Spleen (tissue), 7 donors: ENCODE measurements around the gene NCR3LG1.

Experiments
- POLR2A ChIP-seq, 3 donors: fragments of 450-650 bp; IDR thresholded peaks; one replicate each; pipeline ENCODE4 v1.5.1; 2017; ENCODE audit warnings: antibody characterized with exemption in 3 of 3, mild to moderate bottlenecking in 1 of 3
- POLR2AphosphoS5 ChIP-seq, 3 donors: sonication (generic); formaldehyde crosslinking; IDR thresholded peaks; one replicate each; pipeline ENCODE4 v1.5.1; 2017; ENCODE audit warnings: antibody characterized with exemption in 3 of 3
- TF ChIP-seq, protein P1 (sequence below), 11 experiments: fragments of 200-600 bp in 7 of 11; fragments of 450-650 bp in 4 of 11; sonication (generic) in 4 of 11; IDR thresholded peaks in 8 of 11; conservative IDR thresholded peaks in 3 of 11; 1 replicate in 7 of 11; 2 replicates in 4 of 11; pipeline versions ENCODE4 v1.4.0 to v1.8.0; 2016 to 2021; ENCODE audit warnings: antibody characterized with exemption in 11 of 11, inconsistent platforms in 4 of 11, mild to moderate bottlenecking in 1 of 11
- donor health status: DM: no; HTN: no; CAD: no; lungs with moderate emphysema.
- donor health status: DM: no; HTN: no; CAD: no.
- donor health status: DM: no; HTN: no; CAD: no.

GRCh38 chr11:17385492-17385891 is 33.9 kb downstream of the NCR3LG1 start:
- TF ChIP-seq, protein P1, sequence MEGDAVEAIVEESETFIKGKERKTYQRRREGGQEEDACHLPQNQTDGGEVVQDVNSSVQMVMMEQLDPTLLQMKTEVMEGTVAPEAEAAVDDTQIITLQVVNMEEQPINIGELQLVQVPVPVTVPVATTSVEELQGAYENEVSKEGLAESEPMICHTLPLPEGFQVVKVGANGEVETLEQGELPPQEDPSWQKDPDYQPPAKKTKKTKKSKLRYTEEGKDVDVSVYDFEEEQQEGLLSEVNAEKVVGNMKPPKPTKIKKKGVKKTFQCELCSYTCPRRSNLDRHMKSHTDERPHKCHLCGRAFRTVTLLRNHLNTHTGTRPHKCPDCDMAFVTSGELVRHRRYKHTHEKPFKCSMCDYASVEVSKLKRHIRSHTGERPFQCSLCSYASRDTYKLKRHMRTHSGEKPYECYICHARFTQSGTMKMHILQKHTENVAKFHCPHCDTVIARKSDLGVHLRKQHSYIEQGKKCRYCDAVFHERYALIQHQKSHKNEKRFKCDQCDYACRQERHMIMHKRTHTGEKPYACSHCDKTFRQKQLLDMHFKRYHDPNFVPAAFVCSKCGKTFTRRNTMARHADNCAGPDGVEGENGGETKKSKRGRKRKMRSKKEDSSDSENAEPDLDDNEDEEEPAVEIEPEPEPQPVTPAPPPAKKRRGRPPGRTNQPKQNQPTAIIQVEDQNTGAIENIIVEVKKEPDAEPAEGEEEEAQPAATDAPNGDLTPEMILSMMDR (IDR thresholded peaks at IDR 0.05 in 8 of 11, conservative IDR thresholded peaks at IDR 0.05 in 3 of 11), result no peak
- TF ChIP-seq POLR2AphosphoS5 (IDR thresholded peaks at IDR 0.05) (no peak), POLR2A (IDR thresholded peaks at IDR 0.05) (no peak)
